HG03159 (cell line): ENCODE results near the gene MYO9B.

ENCODE experiments used
- ATAC-seq: cut with Tn5 transposase; IDR thresholded peaks from one replicate; pipeline ENCODE4 v1.9.1; 2021; ENCODE audit warnings: mild to moderate bottlenecking, moderate library complexity; ENCODE audit not compliant: unreplicated experiment

MYO9B gene

DNA sequence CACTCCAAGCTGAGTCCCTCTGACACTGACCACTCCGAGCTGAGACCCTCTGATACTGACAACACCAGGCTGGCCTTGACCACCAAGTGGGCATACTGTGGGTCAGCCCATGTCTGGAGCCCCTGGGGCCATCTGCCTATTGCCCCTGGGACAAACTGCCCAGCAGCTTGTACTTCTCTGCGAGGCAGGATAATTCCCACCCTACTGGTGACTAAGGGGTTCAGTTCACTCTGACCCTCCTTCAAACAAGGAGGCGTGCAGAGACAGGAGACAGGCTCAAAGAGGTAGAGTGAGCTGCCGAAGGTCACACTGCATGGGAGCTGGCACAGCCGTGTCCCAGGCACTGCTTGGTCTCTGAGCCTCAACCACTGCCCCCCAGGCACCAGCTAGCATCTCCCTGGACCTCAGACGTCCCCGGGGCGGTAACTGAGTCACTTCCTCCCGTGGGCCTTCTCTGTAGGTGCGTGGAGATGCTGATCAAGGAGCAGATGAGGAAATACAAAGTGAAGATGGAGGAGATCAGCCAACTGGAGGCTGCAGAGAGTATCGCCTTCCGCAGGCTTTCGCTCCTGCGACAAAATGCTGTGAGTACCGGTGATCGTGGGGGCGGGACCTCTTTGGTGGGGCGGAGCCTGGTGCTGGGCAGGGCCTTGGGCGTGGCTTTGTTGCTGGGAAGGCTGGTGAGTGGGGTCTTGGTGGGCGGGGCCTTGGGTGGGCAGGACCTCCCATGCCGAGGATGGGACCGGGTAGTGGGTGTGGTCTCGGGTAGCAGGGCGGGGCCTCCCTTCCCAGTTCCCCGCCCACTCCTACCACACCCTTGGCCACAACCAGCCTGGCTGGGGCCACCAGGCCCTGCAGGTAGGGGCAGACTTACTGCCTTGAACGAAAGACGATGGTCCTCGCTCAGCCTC, 133.8 kb downstream of the MYO9B start:
- ATAC-seq, result no peak

DNA sequence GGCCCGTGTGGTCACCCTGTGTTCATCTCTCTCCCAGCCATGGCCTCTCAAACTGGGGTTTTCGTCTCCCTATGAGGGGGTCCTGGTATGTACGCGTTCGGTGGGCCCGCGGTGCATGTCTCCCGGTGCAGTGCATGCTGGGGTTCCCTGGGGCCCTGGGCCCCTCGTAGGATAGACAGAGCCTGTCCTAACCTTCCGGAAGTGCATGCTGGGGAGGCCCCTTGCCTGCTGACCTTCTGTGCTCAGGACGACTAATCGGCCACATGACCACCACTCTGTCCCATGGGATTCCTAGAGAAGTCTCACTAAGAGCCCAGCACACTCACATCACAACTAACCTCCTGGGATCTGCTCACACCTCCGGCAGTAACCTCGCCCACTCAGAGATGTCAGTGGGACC, 134.7 kb downstream of the MYO9B start:
- no peak for ATAC-seq

DNA sequence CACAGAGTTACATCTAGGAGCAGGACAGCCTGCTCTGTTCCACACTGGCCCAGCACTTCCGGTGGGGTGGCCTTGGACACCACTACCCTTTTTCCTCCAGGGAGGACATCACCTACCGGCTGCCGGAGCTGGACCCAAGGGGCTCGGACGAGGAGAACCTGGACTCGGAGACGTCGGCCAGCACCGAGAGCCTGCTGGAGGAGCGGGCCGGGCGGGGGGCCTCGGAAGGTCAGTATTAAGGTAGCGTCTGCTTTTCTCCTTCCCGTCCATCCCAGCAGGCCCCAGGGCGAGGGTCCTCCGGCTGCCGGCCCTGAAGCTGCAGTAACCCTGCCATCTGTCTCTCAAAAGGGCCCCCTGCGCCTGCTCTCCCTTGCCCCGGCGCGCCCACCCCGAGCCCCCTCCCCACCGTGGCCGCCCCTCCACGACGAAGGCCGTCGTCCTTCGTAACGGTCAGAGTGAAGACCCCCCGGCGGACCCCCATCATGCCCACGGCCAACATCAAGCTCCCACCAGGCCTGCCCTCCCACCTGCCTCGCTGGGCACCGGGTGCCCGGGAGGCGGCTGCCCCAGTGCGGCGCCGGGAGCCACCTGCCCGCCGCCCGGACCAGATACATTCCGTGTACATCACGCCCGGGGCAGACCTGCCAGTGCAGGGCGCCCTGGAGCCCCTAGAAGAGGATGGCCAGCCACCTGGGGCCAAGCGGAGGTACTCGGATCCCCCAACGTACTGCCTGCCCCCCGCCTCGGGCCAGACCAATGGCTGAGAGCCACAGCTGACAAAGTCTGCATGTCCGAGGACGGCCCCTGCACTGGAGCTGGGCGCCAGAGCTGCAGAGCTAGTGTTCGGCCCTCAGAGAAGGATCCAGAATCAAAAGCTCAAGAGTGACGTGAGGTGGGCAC, 136.2 kb downstream of the MYO9B start:
- ATAC-seq, result no peak

DNA sequence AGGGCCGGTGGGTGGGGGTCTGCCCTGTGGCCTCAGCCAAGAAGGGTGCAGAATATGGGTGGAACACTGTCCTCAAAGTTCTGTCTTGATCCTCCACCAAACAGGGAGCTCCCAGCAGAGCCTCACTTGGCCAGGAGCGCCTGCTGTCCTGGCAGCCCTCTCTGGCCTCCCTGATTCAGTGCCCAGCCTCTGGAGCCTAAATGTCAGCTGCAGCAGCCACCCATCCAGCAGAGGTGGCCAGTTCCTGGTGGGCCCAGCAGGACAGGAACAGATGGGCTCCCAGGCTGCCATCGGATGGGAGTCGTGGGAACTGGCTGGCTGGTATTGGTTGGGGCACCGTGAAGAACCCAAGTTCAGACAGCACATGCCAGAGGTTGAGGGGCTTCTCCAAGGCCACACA, 137.8 kb downstream of the MYO9B start:
- ATAC-seq, result no peak

DNA sequence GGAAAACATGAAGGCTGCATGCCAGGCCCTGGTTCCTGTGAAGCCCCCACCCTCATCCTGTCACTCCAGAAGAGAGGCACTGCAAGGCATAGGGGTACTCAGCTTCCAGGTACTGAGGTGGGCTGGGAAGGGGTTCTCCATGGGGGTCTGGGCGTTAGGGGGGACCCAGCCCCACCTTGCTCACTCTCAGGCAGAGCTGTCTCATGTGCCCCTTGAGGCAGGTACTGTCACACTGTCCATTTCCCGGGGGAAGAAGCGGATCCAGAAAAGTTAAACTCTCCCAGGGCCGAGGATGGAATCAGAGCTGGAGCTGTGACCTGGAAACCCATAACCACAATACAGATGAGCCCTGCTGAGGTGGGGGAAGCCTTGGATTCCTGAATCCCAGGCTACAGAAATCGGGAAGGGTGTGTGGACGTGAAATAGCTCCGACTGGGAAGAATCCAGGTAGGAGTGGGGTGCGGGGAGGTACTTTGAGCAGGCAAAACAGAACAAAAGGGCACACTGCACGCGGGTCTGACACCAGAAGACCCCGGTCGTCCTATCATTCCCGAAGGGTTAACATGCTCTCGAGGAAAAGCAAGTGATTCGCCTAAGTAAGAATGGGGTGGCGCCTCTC, 139.0 kb downstream of the MYO9B start:
- ATAC-seq, result no peak

DNA sequence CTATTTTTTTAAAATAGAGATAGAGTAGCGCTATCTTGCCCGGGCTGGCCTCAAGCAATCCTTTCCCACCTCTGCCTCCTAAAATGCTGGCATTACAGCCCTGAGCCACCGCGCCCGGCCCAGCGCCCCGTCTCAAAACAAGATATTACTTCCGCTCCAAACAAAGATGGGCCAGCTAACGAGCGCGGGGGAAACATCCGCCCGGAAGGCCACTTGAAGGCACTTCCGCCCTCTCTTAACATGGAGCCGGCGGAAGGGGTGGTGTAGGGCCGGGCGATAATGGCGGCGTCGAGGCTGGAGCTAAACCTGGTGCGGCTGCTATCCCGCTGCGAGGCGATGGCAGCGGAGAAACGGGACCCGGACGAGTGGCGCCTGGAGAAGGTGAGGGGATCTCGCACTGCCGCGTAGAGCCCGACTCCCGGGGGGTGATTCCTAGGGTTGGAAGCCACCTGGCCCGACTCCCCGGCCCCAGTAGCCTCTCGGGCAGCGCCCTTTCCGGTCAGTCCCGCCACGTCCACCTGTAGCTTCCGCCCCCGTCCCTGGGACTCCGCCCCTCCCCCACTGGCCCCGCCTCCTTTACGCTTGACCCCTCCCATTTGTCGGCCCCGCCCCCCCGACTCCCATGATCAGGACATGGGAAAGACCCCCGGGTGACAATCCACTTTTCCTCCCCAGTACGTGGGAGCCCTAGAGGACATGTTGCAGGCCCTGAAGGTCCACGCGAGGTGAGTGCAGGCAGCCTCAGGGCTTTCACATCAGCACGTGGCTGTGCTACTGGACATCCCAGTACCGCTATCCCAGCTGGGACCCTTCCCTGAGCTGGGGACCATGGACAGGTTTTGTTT, 139.8 kb downstream of the MYO9B start, which contains the start of gene USE1:
USE1 (plus strand) TSS at position 231 of the 845 bp plus-strand sequence; CDS start at position 280, 49 bp downstream.
- ATAC-seq, result peak; percentile 83

DNA sequence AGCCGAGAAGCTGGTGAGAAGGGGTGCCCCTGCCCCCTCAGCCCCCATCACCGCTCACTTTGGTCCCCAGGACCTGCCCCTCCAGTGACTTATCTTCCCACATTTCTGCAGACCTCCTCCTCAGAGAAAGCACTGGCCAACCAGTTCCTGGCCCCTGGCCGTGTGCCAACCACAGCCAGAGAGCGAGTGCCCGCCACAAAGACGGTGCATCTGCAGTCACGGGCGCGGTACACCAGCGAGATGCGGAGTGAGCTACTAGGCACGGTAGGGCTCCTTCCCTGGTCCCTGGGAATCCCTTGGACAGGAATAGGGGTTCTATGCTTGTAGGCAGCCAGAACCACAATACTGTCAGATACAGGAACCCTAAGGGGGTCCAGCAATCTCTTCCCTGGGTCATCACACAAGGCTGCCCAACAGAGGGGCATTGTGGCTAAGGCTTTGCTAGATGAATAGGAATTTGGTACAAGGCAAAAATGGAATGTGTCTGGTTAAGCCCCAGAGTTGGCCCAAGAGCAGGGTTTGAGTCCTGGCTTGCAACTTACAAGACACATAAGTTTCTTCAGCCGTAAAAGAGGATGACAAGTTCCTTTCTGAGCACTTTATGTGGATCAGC, 140.6 kb downstream of the MYO9B start:
- no peak for ATAC-seq

DNA sequence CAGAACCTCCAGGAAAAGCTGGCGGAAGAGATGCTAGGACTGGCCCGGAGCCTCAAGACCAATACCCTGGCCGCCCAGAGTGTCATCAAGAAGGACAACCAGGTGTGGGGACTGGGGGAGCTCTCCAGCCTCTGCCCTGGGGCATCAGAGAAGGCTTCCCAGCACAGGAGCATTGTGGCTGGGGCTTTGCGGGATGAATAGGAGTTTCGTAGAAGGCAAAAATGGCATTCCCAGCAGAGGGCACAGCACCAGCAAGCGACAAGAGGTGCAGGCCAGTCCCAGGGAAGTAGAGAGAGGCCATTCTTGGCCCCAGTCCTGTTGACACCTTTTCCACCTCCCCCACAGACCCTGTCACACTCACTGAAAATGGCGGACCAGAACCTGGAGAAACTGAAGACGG, 143.7 kb downstream of the MYO9B start:
- ATAC-seq, result no peak

DNA sequence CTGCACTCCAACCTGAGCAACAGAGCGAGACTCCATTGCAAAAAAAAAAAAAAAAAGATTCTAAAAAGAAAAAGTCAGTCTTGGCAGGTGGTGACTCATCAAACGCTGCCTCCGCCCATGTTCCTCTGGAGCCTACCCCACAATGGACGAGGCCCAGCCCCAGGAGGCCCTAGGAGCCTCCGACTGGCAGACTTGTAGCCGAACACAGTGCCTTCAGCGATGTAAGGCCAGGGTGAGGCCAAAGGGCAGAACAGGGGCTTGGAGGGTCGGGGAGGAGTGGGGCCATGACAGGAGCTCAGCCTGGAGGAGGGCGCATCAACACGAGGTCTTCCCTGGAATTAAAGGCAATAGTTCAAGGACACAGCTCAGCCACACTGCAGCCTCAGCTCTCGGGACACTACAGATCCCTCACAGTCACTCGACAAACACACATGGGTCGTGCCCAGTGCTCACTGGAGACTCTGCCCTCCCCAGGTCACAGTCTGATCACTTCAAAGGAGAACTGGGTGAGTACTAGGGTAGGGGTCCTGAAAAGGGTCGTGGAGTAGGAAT, 144.7 kb downstream of the MYO9B start:
- ATAC-seq, result no peak

DNA sequence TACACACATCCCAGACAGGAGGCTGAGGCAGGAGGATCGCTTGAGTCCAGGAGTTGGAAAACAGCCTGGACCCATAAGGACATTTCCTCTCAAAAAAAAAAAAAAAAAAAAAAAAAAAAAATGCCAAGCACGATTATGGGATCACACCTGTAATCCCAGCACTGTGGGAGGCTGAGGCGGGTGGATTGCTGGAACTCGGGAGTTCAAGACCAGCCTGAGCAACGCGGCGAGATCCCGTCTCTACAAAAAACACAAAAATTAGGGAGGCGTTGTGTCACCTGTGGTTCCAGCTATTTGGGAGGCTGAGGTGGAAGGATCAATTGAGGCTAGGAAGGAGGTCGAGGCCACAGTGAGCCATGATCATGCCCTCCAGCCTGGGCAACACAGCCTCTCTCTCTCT, 149.5 kb downstream of the MYO9B start:
- ATAC-seq, result no peak

DNA sequence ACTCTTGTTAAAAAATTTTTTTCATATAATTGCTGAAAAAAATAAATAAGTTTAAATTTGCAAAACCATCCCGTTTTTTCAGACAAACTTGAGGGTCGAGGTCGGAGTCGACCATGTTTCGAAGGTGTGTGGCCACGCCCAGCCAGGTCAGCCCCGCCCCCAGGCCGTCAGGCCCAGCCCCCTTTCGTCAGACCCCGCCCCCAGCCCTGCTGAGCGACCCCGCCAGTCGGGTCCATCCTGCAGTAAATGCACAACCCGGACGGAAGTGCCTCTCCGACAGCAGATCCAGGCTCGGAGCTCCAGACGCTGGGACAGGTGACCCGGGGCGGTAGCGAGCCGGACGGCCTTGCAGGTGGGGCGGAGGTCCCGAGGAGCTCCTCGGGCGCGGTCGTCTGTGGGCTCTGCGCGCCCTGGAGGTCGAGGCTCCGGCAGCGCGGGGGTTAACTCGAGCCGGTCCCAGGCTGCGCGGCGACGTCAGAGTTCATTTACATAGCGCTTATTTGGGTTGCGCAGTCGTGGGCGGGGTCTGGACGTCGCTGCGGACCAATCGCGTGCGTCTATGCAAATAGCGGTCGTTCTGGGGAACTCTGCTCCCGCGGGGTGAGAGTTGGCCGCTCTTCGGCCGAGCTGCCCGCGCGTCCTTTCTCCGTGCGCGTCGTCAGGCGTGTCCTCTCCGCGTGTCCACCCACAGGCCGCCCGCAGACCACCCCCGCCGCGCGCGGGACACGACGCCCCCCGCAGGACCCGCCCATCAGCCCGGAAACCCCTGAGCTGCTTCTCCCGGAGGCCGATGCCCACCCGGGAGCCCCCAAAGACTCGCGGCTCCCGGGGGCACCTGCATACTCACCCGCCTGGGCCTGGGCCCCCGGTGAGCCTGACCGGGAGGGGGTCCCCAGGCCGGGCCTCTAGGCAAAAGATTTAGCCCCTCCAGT, 150.7 kb downstream of the MYO9B start, which contains the start of gene OCEL1:
OCEL1 (plus strand) TSS at position 225 of the 932 bp plus-strand sequence; CDS start at position 247, 22 bp downstream.
- peak; percentile 85 for ATAC-seq

DNA sequence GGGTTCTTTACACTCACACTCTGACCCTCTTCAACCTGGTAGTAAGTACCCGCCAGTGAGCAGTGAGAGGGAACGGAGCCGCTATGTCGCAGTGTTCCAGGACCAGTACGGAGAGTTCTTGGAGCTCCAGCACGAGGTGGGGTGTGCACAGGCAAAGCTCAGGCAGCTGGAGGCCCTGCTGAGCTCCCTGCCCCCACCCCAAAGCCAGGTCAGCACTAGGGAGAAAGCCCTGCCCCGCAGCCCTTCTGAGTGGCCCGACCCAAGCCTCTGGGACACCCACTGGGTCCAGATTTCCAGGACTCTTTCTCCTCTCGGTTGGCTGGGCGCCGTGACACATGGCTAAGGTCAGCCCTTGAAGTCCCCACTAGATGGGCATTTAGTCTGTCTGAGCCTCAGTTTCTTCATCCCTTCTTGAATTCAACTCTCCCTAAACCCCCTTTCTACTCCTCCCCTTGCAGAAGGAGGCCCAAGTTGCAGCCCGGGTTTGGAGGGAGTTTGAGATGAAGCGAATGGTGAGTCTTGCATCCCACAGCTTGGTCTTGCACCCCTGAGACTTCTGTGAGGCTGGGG, 152.3 kb downstream of the MYO9B start:
- ATAC-seq, result no peak

DNA sequence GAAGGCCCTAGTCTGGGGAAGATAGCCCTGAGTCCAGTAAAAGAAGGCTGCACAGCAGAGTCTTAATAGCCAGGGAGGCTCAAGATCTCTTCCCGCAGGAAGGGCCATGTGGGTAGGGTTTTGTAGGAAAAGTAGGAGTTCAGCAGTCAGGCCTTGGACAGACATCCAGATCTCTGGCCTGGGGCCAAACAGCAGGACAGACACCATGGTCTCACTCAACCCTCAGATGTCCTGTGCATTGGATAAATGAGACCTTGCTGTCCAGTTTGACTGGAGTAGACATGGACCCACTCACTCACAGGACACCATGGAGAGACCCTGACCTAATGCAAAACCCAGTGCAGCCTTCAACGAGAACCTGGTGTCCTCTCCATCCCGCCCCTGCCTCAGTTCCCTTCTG, 154.3 kb downstream of the MYO9B start:
- ATAC-seq, result no peak

DNA sequence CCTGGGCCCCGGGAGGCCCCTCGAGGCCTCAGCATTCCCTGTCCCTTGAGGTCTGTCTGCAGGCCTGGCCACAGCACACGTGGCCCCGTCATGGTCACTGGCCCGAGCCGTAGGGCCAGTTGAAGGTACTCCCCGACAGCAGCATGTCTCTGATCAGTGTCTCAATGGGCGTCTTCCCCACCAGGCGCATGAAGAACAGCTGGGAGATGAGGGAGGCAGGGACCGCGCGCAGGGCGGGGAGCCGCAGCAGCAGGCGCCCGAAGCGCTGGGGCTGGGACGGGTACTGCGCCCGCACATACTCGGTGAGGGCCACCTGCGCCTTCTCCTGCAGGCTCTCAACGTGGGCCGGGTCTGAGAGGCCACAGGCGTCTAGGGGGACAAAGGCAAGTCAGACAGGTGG, 156.7 kb downstream of the MYO9B start:
- no peak for ATAC-seq

DNA sequence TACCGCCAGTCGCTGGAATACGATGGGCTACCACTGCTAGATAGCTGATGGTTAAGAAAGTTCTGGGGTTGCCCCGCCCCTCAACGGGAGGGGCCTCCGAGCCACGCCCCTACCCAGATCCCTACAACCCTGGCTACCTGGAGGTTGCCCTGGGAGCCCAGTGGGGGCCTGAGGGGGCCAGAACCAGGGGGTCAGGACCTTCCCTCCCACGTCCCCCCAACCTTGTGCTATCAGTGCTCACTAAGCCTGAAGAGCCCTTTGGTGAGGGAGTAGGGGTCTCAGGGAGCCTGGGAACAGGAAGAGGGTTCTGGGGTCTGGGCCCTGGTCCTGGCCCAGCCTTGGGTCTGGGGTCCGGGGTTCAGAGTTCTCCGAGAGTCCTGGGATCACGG, 159.3 kb downstream of the MYO9B start:
- no peak for ATAC-seq

DNA sequence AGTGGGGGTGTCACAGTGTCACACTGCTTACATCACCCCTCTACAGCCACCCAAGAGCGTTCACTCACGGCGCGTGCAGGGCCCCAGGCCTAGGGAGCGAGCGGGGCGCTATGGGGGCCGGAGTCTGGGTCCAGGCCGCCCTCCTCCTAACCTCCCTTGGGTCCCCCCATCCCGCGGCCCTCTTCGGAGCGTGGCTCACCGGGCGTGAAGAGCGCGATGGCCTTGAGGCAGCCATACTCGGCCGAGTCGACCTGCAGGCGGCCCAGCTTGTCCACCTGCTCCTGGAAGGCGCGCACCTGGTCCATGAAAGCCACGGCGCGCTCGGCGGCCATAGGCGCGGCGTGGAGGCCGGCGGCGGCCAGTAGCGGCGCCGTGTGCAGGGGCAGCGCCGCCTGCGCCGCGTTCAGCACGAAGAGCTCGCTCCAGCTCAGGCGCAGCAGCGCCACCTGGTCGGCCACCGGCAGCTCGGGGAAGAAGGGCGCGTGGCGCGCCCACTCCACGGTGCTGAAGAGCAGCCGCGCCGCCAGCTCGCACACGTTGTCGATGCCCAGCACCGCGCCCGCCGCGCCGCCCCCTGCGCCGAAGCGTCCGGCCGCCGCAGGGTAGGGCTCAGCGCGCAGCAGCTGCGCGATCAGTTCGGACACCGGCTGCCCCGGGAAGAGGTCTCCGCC, 159.9 kb downstream of the MYO9B start:
- ATAC-seq, result peak; percentile 72

DNA sequence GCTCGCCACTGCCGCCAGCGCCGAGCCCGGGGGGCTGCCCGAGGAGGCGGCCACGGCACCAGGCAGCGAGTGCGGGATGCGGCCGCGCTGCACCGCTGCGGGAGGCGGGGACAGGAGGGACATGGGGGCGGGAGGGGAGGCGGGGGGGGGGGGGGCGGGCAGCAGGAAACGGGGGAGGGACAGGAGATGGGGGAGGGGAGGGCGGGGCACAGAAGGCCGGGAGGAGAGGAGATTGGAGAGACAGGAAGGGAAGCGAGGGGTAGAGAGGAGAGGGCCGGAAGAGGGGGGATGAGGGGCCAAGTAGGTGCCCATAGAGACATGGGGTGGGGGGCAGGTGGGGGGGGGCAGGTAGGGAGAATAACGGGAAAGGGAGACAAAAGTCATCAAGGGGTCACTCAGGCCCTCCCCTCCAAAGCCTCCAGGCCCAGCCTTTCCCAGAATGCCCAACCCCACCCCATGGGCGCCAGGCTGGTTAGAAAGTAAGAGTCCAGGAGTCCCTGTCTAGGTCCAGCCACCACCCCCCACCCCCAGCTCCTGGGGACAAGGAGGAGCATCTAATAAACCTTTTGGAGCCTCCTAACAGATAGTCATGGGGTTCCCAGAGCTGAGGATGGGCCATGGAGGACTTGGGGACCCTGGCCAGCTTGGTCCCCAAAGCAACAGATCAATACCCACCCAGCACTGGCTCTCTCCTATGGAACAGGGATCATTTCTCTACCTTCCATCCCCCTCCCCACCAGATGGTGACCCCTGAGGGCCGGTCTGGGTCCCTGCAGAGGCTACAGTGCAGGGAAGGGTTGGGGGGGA, 160.6 kb downstream of the MYO9B start:
- ATAC-seq, result no peak
